Fibroblast of lung (primary cell): ENCODE results near the gene UBAP2.

Experiments used
- CTCF ChIP-seq, 2 donors: IDR thresholded peaks in 1 of 2; conservative IDR thresholded peaks in 1 of 2; 1 replicate in 1 of 2; 2 replicates in 1 of 2; pipeline ENCODE4 v1.5.1; 2011 to 2012; ENCODE audit warnings: low read length in 2 of 2, control low read depth in 1 of 2, inconsistent platforms in 1 of 2, low read depth in 1 of 2, mild to moderate bottlenecking in 1 of 2
- EZH2 ChIP-seq: IDR thresholded peaks from 2 replicates; pipeline ENCODE4 v1.5.1; 2012; ENCODE audit warnings: low read length, control low read depth, mild to moderate bottlenecking; ENCODE audit errors: missing control alignments

- TF ChIP-seq CTCF (conservative IDR thresholded peaks at IDR 0.05 in 1 of 2, IDR thresholded peaks at IDR 0.05 in 1 of 2; ENCODE audit: low read depth in 1 of 2, low read length in 2 of 2) (no peak), EZH2 (no peak)
Observed at GRCh38 chr9:34069831-34070230, 21.1 kb upstream of the UBAP2 start.
